NCI-H446 (cell line): ENCODE measurements around the gene ST3GAL5.
A peak's percentile ranks its signal among the peaks of the same experiment; 100 is the strongest.

Source experiments
- DNase-seq, 2 experiments: peaks; one replicate each; lab custom pipeline; 2025; lab: John Stamatoyannopoulos, UW

Gene ST3GAL5

DNA sequence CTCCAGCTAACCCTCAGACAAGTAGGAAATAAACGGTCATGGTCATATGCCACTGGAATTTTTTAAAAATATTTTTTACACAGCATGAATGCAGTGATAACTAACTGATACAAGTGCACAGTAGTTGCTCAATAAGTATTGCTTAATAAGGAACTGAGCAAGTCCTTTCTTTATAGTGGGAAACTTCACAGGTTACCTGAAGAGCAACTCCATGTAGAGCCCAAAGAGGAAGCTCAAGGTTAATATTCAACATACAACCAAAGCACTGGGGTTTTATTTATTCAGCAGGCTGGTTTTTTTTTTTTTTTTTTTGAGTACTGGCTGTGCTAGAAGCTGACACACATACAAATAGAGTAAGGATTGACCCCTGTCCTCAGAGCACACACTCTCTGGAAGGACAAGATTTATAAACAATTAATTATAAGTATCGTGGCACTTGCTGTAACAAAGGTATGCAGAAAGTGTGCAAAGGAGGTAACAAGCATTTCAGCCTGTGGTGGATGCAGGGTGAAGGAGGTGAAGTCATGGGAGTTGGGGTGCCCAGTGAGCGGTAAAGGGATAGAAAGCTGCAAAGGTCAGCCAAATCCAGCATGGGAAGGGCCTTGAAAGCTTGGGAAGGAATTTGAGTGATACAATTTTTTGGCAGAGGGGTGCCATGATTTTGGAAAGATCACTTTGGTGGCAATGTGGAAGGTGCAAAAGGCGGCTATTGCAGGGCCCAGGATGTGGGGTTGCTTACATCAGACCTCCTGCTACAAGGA, 82.3 kb downstream of the ST3GAL5 start:
- DNase-seq = no peak

DNA sequence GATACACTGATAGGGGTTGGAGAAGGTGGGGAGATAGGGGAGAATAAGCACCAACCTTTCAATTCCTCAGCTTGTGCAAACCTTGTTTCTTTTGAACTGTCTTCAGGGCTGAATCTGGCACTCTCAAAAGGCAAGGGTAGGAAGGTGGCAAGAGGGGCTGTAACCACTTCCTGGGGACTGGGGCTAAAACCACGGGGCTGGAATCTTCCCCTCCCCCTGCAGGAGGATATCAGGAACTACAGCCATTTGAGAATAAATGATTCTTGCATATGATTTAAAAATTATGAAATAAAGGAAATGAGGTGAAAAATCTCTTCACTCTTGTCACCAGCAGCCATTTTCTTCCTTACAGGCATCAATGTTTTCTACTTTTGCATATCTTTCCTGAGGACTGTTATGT, 84.2 kb downstream of the ST3GAL5 start:
- DNase-seq = no peak

DNA sequence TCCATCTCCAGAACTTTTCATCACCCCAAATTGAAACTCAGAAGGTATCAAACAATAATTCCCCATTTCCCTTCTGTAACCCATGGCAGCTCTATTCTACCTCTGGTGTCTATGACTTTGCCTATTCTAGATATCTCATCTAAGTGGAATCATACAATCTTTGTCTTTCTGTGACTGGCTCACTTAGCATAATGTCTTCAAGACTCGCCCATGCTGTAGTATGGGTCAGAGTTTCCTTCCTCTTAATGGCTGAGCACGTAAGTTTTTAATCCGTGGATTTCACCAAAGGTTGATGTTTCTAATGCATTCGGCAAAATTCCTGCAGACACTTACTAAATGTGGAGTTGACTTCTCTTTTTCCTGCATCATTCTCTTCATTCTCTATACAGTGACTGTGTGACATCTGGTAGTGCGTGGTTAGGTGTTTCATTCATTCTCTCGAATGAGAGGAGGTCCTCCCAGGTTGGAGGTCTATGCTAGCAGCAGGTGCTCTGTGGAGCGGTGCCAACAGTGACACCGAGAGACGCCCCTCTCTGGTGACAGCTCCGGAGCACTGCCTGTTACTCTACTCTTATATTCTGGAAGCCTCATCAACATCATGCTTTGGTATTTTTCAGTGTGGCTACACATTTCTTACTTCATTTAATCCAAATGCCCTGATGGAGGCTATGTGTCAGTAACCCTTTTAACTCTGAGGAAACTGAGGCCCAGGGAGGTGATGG, 84.9 kb downstream of the ST3GAL5 start:
- DNase-seq = no peak

DNA sequence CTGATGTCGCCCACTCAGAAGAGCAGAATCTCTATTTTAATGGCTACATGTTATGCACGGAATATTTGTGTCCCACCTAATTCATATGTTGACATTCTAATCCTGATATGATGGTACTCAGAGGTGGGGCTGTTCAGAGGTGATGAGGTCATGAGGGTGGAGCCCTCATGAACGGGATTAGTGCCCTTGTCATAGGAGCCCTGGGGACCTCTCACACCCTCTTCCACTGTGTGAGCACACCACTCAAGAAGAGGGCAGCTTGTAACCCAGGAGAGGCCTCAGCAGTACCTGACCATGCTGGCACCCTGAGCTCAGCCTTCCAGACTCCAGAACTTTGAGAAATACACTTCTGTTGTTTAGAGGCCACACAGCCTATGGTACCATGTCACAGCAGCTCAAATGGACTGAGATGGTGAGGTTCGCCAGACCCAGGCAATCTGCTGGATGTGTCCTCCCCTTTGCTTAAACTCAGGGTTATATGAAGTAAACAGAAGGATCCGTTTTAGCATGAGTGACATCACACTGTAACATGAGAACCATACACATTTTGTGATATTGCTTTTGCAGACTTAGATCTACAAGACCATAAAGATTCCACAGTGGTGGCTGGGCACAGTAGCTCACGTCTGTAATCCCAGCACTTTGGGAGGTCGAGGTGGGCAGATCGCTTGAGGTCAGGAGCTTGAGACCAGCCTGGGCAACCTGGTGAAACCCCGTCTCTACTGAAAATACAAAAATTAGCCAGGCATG, 86.3 kb downstream of the ST3GAL5 start:
- DNase-seq = no peak

DNA sequence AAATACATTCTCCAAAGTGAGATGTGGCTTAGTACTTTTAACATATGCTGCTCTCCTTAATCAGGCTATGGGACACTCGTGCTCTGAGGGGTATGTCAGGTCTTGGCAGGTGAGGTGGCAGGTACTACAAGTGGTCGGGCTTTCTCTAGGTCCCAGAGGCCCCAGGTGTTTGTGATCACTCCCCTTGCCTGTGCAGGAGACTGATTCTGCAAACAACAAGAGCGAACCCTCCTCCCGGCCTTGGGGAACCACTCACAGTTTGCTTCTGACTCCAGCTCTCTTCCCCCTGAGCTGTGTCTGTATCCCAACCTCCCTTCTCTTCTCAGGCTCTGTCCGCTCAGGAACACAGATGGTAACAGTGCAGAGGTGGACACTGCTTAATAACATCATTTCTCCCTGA, 86.9 kb downstream of the ST3GAL5 start:
- no peak for DNase-seq

DNA sequence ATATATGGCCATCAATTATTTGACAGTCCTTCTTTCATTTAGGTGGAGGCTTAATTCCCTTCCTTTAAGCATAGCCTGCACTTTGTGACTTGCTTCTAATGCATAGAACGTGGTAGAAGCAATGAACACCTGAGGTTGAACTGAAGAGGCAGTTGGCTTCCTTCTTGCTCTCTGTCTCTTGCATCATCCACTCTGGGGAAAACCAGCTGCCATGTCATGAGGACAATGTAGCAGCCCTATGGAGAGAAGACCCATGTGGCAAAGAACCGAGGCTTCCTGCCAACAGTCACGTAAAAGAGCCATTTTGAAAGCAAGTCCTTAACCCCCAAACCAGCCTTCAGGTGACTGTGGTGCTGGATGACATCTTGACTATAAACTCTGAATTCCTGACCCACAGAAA, 88.2 kb downstream of the ST3GAL5 start:
- DNase-seq = no peak

DNA sequence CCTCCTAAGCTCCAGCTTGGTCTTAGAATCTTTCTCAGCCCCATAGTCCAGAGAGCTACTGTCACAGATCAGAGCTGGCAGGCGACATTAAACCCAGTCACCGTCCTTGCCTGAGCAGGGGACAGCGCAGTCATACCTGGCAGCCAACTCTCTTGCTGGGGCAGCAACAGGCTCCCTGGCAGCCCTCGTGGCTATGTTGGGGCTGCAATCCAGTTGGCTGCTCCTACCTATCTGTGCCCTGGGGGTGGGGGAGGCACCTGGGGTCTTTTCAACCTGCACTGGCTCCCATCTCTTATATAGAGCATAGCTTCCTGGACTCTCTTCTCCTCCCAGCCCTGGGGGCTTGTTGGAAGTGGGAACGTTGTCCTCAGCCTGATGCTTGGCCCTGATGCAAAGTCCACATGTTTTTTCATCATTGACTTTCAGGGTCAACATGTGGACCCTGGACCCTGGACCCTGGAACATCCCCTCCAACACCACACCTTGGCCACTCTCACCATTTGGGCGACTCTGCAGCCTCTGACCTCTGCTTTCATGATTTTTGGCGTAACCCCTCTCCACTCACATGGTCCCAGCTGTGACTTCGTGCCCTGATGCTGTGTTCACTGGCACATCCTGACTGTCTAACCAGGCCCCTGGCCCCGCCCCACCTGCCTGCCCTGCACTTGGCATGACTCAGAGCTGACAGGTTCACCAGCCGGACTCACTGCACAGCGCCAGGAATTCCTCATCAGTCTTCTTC, 89.4 kb downstream of the ST3GAL5 start:
- DNase-seq = no peak

DNA sequence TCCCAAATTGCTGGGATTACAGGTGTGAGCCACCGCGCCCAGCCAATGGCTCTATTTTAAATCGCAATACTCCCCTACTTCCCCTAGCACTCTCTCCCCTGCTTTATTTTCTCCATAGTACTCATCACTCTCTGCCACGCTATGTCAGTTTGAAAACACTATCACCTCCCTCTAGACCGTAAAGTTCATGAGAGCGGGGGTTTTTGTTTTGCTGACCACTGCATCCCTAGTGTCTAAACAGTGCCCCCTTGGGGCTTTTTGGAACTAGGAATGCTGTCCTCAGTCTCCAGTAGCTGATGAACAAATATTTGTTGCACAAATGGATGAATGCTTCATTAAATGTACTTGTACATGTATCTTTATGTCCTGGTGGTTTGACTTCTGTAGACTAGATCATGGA, 90.9 kb downstream of the ST3GAL5 start:
- no peak for DNase-seq

DNA sequence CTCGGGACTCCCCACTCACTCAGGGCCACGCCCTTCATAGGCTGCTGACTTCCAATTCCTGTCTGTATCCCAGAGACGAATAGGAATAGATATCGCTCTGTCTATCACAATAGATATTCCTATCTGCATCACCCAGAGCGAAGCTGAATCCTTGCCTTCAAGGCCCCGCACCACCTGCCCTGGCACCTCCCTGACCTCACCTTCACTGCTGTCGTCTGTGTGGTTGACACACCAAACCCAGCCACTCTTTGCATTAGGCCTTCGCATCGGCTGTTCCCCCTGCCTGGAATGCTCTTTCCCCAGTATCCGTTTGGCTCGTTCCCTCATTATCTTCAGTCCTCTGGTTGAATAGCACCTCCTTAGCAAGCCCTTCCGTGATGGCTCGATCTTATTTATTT, 91.5 kb downstream of the ST3GAL5 start:
- no peak for DNase-seq

DNA sequence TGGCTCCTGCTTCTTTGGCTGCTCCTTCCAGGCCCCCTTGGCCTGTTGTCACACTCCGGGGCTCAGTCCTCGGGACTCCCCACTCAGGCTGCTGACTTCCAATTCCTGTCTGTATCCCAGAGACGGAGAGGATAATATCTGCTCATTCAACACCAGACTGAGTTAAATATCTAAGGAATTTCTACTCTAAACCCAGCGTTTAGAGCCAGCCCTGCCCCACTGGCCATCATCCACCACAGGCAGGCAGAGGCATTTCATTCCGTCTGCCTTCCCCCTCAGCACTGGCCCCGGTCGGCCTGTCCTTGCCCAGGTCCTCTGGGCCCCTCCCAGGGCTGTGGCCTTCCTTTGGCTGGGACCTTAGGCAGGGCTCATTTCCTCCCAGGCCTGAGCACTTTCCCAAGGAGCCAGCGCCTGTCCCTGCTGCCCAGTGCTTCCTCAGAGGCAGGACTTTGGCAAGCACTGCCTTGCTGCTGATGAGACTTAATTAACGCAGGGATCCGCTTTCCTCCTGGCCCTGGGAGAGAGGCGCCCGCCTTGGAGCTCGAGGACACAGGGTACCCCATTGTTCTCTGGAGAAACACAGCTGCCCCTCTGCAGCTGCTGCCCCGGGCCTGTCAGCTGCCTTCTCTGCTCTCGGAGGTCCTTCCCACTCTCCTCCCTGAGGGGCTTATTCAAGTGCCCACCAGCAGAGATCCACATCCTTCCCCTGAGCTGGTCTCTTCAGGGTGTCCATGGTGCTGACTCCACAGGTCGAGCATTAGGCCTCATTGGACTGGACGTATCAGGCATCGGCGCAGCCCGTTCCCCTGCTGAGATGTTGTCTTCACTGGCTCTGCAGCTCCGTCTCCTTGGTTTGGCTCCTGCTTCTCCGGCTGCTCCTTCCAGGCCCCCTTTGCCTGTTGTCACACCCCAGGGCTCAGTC, 92.2 kb downstream of the ST3GAL5 start:
- peak in 1 of 2 experiments; percentile 74 for DNase-seq

DNA sequence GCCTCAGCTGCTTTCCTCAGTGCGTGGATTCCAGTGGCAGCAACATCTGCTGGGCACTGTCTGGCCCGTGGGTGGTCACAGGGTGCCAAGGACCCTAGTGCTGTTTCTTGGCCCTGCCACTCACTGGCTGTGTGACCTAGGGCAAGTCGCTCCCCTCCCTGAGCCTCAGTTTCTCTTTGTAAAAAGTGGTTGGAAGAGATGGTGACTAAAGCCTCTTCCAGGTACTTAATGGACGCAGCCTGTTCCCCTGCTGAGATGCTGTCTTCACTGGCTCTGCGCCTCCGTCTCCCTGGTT, 92.8 kb downstream of the ST3GAL5 start:
- no peak for DNase-seq

DNA sequence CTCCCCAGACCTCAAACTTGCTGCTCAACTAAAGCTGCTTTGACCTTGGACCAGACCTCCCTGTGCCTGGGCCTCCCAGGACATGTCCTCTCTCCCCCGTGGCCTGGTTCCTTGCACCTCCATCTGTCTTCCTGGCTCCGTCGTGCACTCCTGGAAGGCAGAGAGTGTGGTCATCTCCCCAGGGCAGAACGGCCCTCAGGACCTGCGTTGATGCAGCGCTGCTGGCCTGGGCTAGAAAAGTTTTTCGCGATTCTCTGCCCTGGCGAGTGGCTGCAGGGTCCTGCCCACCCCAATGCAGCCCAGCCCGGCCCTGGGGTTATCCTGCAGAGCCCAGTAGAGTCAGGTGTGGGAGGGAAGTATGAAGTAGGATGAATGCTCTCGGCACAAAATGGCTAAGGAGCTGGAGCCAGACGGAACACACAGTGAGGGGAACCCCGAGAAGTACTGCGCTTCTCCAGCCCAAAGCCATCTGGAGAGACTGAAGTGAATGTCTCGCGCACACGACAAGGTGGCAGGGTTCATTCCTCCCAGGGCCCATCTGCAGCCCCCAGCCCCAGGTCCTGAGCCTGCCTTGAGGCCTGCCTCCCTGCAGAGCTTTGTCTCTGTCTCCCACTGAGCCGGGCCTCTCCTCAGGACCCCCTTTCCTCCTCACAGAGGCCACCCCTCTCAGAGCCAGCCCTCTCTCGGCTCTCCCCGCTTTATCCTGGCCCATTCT, 93.3 kb downstream of the ST3GAL5 start:
- DNase-seq = no peak

DNA sequence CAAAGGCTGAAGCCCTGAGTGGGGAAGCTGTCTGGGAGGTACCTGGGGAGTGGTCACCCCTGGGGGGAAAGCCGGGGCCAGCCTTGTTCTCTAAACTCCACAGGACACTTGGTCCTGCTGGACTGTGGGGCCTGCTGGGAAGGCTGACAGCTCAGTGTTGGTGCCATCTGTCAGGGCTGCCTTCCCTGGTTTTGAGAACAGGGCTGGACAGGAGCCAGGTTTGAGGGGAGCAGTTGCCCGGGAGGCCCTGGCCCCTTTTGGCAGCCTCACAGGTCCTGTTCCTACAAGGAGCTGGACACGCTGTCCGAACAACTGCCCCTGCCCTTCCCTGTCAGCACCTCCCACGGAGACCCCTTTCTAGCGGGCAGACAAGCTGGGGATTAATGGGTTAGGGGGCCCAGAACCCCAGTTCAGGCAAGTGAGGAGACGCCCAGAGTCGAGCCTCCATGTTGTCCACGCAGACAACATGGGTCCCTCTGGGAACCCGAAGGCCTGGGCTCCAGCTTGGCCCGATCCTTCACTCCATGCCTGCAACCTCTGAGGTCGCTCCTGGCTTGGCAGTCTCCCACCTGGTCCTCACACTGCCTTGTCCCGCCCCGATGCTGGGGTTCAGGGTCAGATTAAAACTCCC, 94.2 kb downstream of the ST3GAL5 start:
- peak; percentile 87 to 95 for DNase-seq

DNA sequence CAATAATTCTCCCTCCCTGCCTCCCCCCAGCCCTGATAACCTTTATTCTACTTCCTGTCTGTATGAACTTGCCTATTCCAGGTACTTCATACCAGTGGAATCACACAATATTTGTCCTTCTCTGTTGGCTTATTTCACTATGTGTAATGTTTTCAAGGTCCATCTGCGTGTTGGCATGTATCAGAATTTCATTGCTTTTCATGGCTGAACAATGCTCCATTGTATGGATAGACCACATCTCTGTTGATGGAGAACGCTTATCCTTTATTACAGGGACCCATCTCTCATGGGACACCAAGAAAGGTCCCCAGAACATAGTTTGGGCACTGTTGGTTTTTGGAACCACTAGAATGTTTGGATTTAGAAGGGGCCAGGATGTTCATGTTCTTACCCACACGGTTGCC, 94.8 kb downstream of the ST3GAL5 start:
- no peak for DNase-seq

DNA sequence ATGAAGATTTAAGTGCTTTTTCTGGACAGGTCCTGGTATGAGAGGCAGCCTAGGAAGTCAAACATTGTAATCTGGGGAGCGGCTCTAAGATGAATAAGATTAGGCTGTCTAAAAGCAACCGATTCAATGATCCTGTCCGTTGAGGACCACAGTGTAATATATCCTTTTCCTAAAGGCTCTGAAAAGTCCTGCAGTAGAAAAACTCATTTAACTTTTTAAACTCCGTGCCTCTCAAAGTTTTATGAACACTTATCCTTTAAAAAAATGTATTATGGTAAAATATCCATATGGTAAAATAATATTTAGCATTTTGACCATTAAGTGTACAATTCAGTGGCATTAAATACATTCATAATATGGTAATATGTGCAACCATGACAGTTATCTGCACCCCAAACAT, 95.2 kb downstream of the ST3GAL5 start:
- no peak for DNase-seq

DNA sequence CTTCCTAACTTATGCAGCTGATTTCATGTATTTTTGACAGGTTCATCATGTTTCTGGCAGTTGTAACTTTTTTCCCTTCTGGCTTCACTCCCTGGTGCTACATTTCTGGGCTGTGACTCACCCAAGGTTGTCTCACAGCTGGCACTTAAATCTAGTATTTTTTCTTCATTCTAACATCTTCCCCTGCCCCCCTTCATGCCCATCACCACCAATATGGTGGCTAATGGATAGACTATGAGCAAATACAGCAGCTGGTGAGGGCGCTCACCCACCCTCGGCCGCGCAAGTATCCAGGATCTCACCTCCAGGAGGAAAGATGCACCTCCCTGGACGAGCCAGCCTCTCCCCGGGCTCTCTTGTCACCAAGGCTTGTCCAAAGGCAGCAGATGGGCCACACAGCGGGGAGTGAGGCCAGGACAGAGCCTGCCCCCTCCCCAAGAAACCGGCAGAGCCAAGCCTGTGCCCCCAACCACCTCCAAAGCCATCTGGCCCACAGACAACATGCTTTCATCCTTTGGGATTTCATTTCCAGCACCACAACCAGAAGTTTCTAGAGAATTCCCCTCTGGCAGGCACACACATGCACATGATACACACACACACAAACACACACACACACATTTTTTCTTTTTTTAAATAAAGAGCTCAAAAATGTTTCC, 95.9 kb downstream of the ST3GAL5 start:
- DNase-seq = peak; percentile 97 to 99

DNA sequence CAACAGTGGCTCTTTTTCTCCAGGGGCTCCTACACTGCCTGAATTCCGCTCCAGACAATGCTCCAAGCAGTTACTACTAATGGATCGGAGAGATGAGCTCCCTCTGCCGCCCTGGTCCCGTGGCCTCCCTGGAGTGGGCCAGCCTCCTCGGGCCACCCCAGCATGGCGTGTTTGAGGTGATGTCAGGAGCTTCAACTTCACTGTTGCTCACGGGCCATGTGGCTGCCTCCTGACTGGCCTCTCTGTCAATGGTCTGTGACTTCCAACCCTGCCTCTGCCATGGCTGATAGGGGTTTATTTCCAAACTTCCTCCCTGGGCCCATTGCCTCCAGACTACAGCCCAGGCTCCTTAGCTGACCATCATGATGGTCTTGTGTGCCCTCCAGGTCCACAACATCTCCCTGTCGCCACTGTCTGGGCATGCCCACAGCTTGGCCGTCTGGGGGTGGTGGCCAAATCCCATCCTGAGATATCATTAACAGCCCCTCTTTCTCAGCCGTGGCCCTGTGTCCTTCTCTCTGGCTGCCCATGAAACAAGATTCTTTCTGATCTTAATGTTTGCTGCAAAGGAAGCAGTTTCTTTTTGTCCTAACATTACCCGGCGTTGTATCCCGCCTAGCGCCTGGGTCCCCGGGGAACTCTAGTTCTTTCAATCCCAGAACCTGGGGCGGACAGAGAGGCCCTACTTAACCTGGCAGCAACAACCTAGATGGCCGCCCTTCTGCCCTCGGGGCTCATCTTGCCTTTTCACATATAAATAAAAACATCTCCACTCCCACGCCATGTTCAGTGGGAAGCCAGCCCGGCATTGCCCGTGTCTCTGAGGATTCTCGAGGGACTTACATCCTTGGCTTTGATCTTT, 96.9 kb downstream of the ST3GAL5 start:
- peak in 1 of 2 experiments; percentile 73 for DNase-seq

DNA sequence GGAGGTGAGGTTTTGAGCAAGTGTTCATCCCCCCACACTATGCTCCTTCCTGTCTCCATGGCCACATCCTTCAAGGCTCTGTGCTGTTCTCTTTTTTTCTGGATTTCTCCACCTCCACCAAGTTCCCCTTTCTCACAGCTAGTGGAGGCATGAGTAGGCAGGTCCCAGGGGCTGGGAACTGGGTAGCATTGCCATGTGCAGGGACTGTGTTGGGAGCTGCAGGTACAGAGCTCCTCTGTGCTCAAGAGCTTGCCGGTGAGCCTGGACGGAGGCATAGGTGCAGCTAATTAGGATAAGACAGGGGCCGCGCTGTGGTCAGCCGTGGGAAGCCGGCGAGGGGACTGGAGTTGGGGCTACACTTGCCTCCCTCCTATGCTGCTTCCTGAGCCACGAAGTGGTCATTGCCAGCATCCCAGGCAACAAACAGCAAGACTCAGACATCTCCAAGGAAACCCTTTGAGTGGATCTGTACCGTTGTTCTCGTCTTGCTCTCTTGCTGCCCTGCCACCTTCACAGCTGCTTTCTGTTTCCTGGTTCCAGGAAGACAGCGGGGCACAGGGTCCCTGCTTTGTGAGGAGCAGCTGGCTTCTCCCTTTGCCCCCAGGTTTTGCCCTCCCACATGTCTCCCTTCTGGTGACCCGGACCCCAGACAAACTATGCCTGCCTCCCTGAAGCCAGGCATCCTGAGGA, 98.1 kb downstream of the ST3GAL5 start:
- DNase-seq = no peak
